GM18858 (cell line): ENCODE measurements around the gene MS4A10.
"Not testable (repeated sequence)": the region's sequence is repeated elsewhere in the genome, so short reads cannot be mapped to it uniquely, and the experiment has no call there.

Source experiments
- ATAC-seq: cut with Tn5 transposase; IDR thresholded peaks from one replicate; pipeline ENCODE4 v1.9.1; 2021; ENCODE audit not compliant: unreplicated experiment

MS4A10 gene

DNA sequence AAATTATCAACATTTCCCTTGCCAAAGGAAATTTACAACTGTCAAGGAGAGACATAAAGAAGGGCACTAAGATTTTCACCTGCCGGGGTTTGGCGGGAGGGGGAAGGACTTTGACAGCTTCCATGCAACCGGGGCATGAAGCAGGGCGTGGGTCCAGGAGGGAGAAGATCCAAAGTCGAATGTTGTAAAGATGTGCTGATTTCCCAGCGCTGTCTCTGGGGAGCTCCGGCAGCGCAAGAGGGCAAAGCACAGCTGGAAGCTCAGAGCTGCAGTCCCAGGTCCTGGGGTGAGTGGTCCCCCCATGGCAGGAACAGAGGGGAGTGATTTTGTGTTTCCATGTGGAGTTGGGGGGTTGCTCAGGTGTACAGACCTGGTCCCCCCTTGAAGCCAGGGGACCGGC is at the start of gene MS4A10:
Gene MS4A10, plus strand, starts transcription at position 198 of the 400 bp plus-strand sequence. CDS start 5,003 bp downstream, outside the sequence.
- ATAC-seq = no peak

GRCh38 chr11:60739114-60739513 is 46.0 kb upstream of the MS4A10 start:
- ATAC-seq = no peak

DNA sequence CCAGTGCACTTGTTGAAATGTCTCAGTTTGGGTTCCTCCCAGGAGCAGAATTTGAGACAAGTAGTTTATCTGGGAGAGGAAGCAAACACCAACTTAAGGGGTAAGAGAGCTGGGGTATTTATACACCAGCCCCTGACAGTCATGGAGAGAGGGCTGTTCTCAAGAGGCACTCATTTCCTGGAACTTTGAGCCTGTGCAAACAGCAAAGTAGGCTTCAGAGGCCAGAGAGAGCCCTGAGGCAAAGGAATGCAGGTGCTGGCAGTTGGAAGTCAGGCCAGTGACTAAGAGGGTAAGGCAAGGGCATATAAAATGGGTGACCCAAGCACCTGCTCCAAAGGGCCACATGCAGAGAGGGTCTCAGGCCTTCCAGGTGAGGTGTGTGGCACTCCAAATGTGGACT is 44.6 kb upstream of the MS4A10 start:
- ATAC-seq = no peak

- no peak for ATAC-seq
These were observed 43.7 kb upstream of the MS4A10 start for GRCh38 chr11:60741421-60741820.

DNA sequence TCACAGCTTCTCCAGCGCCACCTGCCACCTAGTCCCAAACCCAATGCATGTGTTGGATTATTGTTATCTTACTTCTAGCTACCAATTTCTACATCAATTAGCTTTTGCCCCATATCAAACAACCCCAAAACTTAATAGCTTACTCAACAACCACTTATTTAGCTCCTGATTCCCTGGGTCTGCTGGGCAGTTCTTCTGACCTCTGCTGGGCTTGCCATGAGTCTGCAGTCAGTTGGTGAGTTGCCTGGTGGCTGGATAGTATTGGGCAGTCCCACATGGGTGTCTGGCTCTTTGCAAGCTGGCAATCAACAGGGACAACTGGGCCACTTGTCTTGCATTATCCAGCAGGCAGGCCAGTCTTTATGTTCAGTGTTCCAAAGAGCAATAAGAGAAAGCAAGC is 42.1 kb upstream of the MS4A10 start:
- ATAC-seq = no peak

DNA sequence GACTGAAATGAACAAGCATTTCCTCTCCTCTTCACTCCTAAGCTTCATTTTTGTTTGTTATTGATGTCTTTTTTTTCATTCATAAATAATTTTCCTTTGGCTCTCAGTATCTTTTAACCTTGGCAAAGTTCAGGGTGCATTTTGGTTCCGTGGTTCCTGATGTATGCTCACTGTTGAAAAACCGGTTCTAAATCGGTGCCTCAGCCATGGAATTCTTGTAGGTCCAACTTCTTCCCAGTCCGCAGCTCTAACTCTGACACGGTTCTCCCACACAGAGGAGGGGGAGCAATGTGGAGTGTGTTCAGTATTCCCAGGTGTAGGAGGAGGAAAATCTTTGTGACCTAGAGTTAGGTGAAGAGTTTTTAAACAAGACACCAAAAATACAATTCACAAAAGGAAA is 41.0 kb upstream of the MS4A10 start:
- ATAC-seq = no peak

GRCh38 chr11:60747359-60747873 is 37.7 kb upstream of the MS4A10 start:
- ATAC-seq = no peak

GRCh38 chr11:60748225-60748624 is 36.9 kb upstream of the MS4A10 start:
- ATAC-seq = no peak

DNA sequence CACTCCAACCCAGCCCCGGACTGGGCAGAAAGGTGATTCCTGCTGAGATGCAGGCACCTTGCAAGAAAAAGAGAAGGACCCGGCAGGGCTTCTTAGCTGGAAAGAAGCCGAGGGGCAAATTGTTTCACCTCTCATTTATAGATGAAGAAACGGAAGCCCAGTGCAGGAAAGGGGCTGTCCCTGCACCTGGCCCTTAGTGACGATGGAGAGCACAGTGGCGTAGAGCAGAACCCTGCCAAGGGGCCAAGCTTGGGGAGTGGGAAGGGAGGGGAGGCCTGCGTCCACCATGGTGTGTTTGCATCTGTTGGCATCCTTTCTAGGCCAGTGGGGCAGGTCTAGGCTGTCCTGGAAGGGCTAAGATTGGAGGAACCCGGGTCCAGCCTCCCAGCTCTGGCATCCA is 36.3 kb upstream of the MS4A10 start:
- no peak for ATAC-seq

DNA sequence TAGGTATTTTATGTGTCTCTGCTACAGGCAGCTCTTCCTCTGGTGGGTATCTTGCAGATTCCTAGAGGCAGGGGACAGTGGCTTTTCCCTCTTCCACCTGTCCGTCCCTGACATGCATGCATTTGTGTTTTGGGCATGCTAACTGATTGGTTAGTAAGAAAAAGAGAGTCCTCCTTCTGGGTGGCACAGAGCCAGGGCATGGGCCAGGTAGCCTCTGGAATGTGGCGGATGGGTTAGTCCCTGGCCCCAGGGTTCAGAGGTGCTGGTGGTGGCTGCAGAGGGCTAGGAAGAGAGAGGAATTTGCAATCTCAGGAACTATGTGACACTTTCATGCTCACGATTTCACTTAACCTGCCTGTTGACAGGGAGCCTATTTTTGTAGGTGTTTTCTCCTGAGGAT is 34.2 kb upstream of the MS4A10 start:
- no peak for ATAC-seq

- ATAC-seq = no peak
These were observed 31.8 kb upstream of the MS4A10 start for GRCh38 chr11:60753309-60753708.

DNA sequence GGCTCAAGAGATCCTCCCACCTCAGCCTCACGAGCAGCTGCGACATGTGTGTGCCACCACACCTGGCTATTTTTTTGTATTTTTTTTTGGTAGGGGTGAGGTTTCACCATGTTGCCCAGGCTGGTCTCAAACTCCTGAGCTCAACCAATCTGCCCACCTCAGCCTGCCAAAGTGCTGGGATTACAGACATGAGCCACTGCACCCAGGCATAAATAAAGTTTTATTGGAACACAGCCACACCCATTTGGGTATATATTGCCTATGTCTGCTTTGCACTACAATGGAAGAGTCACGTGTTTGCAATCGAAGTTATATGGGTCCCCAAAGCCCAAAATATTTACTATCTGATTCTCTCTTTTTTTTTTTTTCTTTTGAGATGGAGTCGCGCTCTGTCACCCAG is 30.2 kb upstream of the MS4A10 start:
- ATAC-seq = no peak

DNA sequence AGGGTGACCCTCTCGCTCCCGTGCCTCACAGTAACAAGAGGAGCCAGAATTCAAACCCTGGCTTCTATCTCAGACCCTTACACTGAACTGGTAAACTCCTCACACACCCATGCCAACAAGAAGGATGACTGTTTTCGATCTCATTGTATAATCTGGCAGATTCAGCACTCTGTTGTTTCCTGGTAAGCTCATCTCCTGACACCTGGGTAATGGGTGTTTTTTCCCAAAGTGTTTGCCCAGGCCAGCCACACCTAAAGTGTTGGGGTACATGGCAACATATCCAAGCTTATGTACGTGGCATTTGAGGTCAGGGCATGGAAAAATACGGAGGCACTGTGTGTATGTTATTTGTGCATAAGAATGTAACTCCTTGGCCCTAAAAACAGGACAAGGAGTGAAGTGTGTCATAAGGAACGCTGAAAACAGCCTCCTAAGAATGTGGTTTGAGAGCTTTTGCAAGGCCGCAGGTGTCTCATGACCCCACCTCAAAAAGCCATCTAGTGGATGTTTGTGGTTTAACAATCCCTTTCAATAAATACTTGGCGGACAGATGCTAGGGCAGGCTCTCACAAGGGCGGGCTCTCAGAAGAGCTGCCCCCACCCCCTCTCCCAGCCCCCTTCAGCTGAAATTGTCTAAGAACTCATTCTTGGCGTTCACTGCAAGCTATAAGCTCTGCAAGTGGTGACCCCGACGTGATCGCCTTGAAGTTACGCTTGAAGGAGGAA is 28.7 kb upstream of the MS4A10 start, which contains the start of gene MS4A15:
Gene MS4A15, plus strand, starts transcription at position 561 of the 726 bp plus-strand sequence. CDS start 6,867 bp downstream, outside the sequence.
- no peak for ATAC-seq

- ATAC-seq = no peak
These were observed 27.8 kb upstream of the MS4A10 start for GRCh38 chr11:60757231-60757800.

DNA sequence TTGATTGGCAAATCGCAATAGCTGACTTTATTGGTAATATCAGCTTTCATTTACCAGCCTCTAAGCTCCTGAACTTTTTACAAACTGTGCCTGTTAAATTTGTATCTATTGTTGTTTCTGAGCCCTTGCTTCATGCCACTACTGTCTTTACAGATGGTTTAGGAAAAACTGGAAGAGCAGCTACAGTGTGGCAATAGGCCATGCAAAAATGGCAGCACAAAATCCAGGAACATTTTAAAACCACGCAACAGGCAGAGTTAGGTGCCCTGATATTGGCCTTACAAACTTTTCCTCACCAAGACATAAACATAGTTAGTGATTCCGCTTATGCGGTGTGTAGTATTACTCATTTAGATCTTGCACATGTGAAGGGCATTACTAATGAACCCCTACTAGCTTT is 26.5 kb upstream of the MS4A10 start:
- ATAC-seq = not testable (repeated sequence)

GRCh38 chr11:60759438-60760225 is 25.5 kb upstream of the MS4A10 start:
- ATAC-seq = not testable (repeated sequence)

GRCh38 chr11:60761436-60762190 is 23.5 kb upstream of the MS4A10 start:
- no peak for ATAC-seq

DNA sequence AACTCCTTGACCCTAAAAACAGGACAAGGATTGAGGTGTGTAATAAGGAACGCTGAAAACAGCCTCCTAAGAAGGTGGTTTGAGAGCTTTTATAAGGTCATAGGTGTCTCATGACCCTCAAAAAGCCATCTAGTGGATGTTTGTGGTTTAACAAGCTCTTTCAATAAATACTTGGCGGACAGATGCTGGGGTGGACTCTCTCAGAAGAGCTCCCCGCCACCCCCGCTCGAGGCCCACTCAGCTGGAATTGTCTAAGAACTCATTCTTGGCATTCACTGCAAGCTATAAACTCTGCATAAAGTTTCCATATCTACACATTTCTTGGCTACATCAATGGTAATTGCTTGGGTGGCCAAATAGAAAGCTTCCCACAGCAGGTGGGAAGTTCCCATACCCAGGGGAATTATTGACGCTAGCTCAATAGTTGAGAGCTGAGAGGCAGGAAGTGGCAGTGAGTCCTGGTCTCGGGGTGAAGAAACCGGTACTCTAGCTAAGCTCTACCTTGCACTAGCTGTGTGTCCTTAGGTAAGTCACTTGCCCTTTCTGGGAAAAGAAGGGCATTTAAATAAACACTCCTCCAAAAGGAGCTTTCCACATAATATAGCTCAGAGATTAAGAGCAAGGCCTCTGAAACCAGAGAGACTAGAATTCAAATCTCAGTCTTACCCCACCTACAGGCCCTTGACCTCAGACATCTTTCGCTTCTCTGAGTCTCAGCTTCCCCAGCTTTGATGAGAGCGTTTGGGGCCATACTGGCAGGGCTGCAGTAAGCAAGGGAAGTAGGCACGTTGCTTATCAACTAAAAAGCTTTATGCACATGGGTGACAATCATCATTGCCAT is 22.1 kb upstream of the MS4A10 start:
- ATAC-seq = peak; percentile 42

- peak; percentile 26 for ATAC-seq
These were observed 21.3 kb upstream of the MS4A10 start for GRCh38 chr11:60763692-60764369.
